HG03575 (cell line): ENCODE results near the gene LRMDA.

Experiments
- ATAC-seq: cut with Tn5 transposase; IDR thresholded peaks from one replicate; pipeline ENCODE4 v1.9.1; 2021; ENCODE audit not compliant: unreplicated experiment, insufficient number of reproducible peaks, low FRiP score; ENCODE audit errors: extremely low read depth

Gene LRMDA

DNA sequence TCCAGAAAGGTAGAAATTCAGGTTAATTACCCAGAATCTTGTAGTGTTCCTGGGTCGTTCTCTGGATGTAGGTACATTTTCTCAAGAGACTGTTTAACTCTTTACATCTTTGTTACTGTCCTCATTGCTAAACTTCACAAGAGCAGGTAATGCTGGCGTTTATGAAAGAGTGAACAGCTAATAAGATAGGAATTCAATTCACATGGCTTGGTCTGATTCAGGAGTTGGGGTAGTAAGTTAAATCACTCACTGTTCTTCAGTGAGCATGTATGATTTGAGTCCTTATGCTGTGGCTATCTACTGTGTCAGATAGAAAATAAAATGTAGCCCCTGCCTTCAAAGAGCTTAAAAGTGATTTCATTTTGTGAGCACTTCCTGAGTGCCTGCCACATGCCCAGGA lies 480.0 kb downstream of the LRMDA start:
- no peak for ATAC-seq

DNA sequence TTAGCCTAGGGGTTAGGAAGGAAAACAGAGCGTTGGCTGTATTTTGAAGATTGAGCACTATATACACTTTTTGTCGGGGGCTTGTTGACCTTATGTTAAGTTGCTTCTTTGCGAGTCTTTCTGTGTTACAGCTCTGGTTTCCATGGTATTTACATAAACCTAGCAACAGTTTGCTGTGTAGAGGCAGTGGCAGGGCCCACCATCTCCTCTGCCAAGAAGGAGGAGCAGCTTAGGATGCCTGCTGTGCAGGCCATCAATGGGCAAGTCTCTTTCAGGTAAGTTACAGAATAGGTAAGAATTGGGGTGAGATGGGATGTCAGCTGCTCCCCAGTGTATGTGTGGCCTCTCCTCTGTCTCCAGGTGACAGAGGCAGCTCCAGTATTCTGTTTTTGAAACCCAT lies 485.5 kb downstream of the LRMDA start:
- ATAC-seq = no peak

DNA sequence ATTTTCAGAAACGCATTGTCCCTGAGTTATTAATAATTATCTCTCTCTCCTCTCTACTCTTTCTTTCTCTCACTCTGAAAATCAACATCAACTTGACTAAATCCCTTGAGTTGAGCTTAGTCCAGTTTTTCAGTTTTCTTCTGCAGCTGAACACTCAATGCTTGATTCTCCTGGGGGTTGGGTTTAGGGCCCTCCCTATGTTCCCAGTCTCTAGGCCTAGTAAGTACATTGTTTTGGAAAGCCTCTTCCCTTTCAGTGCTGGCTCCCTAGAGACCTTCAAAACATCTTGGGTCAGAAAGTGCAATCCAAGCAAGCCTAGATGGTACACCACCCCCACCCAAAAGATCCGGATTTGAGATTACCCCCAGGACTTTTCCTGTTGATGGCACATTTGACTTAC lies 488.5 kb downstream of the LRMDA start:
- ATAC-seq = no peak

DNA sequence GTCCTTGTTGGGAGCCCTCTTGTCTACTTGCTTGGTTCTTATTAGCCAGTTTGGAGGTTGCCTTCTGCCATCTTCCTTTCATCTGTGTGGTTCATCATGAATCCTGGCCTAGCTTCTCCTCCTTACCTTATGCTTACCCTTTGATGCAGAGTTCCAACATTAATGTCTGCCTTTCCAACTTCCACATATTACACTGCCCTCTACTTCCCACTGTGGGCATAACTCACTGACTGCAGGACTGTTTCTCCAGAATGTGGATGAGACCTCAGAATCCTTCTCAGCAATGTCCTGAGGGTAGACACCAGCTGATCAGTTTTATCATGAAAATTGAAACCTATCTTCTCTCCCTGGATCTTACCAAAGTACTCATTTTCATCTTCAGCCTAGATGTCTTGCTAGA lies 491.0 kb downstream of the LRMDA start:
- ATAC-seq = no peak

DNA sequence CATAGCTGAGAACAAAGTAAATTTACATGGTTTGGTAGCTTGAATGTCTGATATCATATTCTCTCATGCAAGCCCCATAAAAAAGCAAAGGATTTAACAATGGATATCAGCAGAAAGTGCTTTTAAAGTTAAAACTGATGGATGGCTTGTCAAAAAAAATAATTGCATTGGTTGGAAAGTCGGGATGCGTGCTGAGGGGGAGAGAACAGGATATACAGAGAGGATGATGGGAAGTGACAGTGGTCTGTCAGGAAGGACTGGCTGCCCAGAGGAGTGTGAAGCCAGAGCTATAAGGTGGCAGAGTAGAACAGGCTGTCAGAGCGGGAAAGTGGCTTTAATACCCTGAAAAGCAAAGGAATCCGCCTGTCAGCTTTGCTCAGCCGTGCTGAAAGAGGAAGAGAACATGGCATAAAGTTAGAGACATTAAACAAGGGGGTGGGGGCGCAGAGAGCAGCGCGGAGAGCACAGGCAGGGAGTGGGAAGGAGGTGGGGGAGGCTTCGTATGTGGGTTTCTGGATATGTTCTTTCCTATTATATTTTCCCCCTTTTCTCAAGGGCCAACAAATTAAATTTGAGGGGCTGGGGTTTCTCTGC lies 493.0 kb downstream of the LRMDA start:
- no peak for ATAC-seq

DNA sequence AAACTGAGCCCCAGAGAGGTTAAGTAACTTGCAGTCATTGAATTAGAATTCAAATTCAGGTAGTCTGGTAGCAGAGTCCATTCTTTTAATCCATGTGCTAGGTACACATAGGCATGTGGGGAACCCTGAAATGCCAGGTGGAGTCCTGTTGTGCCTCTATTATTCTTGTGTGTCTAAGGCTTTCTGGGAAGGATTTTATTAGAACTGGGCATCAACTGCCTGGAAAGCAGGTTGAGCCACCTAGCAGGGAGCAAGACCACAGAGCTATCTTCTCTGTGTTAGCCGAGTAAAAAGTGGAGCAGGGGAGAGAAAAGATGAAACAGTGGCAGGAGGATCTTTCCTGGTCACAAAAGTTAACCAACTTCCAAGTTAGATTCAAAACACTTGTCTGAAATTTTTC lies 494.6 kb downstream of the LRMDA start:
- ATAC-seq = no peak

DNA sequence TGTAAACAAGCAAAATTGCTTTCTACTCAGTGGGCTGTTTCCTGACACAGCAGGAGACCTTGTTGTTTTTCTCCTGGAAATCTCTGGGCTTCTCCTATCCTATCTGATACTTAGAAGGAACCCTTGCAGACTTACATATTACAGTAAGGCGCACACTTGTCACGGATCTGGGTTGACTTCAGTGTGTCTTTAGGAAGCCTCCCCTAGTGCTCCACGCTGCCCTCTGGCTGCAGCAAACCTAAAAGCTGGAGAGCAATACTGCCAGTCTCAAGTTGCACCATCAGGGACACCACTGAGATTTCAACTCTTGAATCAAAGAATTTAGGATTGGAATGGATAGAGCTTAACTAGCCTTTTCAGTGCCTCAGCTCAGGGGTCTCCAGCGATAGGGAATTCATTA lies 495.3 kb downstream of the LRMDA start:
- ATAC-seq = no peak

DNA sequence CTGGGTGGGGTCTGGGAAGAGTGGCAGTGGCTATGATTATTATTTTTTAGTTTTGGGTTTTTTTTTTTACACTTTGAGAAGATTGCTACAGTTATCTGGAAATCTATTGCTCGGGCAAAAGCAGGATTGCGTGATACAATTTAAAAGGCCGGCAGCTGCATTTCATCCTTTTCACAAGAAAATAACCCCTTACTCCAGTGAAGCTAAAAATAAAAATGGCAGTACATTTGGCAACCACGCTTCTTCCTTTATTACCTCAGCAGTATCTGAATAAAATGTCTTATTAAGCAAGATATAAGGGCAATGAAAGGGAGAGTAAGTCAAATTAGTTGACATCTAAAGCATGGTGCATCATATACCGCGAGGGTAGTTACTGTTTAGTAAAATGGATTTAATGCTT lies 496.8 kb downstream of the LRMDA start:
- ATAC-seq = no peak

DNA sequence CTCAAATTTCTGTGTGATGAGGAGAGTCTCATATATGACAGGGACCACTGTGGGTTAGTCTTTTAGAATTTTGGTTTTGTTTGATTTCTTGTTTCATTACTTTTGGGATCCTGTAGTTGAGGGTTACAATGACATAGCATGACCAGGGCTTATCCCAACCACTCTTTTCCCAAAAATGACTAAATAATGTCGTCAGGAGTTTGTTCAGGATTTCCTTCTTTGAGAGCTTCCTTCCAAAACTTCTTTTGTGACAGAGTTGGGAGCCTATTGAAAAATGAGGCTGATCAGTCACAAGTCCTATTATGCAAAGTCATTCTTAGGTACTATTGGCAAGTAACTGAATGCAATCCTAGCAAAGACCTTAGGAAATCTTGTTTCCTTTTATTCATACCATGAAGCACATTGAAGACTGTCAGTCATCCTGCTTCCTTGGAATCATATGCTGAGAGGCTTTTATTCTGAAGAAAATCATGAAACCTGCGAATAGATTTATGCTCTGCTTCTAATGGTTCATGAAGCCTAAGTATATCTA lies 498.3 kb downstream of the LRMDA start:
- ATAC-seq = no peak

DNA sequence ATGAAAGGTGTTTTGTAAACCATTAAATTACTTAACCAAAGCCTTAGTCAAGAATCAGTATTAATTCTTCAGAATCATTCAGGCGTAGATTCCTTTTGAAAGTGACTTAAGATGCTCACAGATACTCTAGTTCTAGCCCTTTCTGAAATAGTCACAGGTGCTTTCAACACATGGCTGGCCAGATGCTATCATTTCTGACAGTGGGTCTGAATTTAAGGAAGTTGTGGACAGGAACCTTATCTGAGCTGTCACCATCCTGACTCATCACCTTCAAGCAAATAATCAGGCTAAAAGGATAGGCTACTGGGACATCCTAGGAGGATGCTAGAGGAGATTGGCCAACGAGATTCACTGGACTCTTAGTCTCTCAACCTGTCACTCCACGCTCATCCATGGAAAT lies 501.5 kb downstream of the LRMDA start:
- no peak for ATAC-seq

DNA sequence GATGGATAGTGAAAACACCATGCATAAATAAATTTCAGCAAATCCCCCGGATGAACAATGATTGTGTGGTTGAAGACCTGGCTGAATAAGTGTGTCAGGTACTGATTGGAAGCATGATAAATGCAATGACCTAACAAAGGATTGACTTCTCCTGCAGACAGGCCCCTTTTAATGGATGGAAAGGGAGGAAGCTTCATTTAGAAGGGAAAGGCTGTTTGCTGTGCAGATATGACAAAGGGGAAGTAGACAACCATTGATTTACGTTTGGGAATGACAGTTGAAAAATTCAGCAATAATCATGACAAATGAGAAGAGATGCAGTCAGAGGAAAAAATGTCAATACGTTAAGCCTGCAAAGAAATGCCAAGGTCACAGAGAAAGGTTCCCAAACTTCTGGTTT lies 503.8 kb downstream of the LRMDA start:
- ATAC-seq = no peak

DNA sequence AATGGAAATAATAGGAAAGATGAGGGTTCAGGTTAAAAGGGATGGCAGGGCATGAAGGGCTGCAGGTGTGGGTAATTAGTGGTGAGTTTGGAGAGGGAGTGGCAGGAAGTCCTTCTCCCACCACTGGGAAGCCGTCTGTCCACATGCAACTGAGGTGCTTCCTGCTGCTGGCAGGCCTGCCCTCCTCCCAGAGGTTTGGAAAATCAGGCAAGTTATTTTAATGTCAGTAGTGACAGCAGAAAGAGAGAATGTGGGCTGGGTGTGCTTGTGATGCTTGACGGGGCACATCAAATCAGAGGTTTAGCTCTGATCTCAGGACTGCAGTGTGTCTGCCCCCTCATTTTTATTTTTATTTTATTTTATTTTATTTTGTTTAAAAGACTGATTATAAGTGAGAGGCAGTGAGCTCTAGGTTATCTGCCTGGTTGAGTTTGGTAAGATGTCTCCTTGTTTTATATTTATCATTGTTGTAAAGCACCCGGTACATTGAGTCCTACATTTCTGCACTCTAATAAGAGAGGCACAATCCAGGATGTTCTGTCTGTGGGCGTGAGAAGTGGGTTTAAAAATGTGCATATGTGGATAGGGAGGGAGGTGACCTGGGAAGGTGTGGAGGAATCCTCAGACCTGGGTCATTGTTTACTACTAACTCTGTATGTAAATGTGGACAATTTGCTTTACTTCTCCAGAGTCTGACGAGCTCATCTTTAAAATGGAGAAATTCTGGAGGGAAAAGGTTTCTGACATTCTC lies 504.4 kb downstream of the LRMDA start:
- no peak for ATAC-seq

DNA sequence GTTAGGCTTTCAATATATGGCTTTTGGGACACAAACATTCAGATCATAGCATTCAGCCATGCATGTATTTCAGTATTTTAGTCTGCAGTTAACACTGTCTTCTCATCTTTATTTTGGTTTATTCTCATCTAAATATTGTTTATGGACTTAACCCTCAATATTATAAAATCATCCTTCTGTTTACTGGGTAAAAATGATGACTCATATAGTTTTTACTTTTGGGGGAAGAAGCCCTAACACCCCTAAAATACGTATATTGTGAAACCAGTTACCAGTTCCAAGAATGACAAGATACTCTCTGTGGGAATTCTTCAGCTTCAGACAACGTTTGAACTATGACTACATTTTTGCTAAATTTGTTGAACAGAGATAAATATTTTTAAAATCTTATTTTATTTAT lies 505.4 kb downstream of the LRMDA start:
- no peak for ATAC-seq

DNA sequence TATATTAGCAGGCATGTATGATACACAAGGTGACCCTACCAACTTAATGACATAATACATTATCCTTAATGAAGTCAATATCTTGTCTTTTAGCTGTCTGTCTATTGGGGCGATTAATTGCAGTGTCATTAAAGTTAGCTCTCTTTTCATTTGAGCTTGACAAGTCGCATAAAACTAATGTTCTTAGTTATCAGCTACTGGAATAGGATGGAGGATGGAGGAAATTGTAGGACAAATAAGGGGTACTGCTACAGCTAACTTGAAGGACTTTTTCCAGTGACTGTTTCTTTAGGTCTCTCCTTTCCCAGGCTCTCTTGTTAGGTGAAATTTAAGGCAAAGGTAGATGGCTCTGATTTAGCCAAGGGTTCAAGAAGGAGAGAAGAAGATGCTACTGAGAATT lies 506.4 kb downstream of the LRMDA start:
- ATAC-seq = no peak

DNA sequence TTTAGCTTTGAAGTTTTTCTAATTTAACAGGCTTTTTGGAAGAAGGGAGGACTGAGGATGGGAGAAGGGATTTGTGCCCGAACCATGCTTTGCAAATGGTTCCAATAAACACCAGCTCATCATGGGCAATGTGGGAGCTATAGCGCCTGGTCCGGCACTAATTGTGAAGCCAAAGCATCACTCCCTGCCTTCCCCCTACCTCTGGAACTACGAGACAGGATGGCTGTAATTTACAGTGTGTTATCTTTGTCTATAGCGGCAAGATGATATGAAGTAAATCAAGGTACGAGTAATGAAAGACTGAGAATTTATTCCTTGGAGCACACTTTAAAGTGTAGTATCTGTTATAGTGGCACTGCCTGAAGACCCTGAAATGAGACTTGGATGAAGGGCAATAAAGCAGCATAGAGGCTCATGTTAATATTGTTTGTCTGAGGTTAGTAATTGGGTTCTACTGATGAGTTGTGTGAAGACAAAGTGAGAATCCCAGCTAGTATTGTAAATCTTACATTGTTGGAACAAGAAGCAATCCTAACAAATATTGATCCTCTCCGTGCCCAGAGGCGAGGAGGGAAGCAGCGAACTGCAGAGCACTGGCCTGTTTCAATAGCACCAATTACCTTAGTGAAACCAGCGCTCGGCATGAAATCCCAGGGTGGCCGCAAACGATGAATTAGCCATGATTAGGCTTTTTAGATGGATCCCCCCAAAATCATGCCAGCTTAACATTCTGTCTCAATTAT lies 507.1 kb downstream of the LRMDA start:
- no peak for ATAC-seq

DNA sequence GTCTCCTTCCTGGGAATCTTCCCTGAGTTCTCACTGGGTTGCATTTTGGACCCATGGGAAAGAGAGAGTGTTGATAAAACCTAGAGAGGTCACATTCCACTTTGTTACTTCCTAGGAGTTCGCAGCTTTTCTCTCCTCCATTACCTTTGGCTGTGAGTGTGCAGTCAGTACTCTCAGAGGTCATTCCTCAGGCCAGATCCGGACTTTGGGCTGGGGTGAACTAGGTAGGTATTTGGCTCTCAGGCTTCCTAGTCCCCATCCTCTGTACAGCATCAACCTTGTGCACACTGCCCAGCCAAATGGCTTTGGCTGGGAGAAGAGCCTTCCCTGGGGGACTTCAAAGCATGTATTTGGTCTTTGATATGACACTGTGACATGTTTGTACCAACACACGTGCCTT lies 508.1 kb downstream of the LRMDA start:
- no peak for ATAC-seq

DNA sequence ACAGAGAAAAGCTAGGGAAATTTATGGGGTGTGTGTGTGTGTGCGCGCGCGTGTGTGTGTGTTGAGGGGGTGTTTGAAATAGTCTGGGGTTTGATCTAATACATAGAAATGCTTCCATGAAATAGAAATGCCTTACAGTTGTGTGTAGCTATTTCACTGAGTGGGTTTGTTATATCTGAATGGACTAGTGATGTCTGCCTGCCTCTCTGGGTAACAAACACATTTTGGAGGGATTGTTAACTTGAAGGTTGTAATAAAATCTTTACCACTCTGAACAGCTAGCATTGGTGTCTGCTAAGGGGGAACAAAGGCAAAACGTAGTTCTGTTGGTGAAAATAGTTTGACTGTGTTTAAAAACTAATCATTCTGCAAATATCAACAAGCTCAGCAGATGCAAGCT lies 509.3 kb downstream of the LRMDA start:
- no peak for ATAC-seq

DNA sequence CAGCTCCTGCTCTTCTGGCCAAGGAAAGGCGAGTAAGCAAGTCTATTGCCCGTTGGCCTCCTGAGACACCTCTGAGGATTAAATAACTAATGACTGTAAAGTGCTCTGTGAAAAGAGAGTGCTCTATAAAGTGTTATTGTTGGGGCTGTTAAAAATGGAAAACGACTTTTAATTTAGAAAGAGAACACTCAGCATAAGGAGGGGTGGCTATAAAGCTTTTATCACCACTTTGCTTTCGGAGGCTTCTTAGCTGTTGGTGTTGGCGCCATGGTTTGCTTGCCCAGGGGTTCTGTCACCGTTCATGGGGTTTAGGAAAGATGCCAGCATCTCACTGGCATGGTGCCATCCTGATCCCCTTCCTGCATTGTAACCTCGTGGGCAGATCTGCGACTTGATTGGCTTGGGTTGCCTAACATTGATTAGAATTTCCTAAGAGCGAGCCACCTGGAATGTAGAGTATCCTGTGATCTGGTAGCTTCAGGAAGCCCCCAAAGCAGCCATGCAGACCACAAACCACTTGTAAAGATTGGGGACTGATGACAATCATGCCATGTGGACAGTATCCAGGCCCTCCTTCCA lies 509.9 kb downstream of the LRMDA start:
- ATAC-seq = no peak

DNA sequence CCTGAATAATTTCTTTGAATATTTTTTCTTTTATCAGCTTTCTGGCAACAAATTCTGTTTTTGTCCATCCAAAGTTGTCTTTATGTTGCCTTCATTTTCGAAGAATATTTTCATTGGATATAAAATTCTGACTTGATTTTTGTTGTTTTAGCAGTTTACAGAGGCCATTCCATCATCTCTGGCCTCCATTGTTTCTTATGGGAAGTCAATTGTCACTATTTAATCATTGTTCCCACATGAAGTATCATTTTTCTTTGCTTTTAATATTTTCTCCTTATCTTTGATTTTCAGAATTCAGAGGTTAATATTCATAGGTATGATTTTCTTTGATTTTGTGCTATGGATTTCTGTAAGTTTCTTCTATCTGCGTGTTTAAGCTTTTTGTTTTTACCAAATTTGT lies 512.6 kb downstream of the LRMDA start:
- ATAC-seq = no peak

DNA sequence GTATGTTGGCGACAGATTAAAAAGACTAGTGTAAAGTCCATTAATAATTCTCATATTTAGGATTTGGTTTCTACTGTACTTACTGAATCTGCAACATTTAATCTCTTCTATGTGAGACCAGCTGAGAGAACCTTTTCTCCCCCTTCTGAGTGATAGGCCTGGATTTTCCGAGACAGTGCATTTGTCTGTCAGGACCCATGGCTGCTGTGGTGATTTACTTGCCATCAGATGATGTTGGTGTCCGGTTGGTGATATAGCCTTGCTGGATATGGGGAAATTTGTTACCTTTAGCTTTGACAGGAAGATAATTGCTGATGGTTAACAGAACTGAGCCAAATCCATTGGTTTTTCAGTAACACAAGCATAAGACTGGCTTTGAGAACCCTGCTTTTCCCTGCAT lies 517.2 kb downstream of the LRMDA start:
- ATAC-seq = no peak
